ENCODE results near the gene FIGNL2.
A peak's percentile ranks its signal among the peaks of the same experiment; 100 is the strongest.

Gene FIGNL2

GRCh38 chr12:51855586-51856428 lies 7.3 kb upstream of the FIGNL2 start:
- DNase-seq (ENCODE audit: low spot score): peak; percentile 75

- DNase-seq (ENCODE audit: low spot score): no peak
Observed at GRCh38 chr12:51852404-51853137, 4.1 kb upstream of the FIGNL2 start.

- no peak for DNase-seq (ENCODE audit: low spot score)
Observed at GRCh38 chr12:51851413-51852124, 3.1 kb upstream of the FIGNL2 start.

- DNase-seq (ENCODE audit: low spot score): peak; percentile 71
Observed at GRCh38 chr12:51850965-51851299, 2.4 kb upstream of the FIGNL2 start.

GRCh38 chr12:51850081-51850964 lies 1.8 kb upstream of the FIGNL2 start:
- DNase-seq (ENCODE audit: low spot score): peak; percentile 79

GRCh38 chr12:51848841-51849735 lies 570 bp upstream of the FIGNL2 start:
- DNase-seq (ENCODE audit: low spot score): peak; percentile 39

GRCh38 chr12:51847643-51848325 lies 734 bp downstream of the FIGNL2 start:
- DNase-seq (ENCODE audit: low spot score): peak; percentile 35

- no peak for DNase-seq (ENCODE audit: low spot score)
Observed at GRCh38 chr12:51846911-51847642, 1.4 kb downstream of the FIGNL2 start.

- DNase-seq (ENCODE audit: low spot score): no peak
Observed at GRCh38 chr12:51846271-51846691, 2.2 kb downstream of the FIGNL2 start.

- no peak for DNase-seq (ENCODE audit: low spot score)
Observed at GRCh38 chr12:51845482-51845881, 3.0 kb downstream of the FIGNL2 start.

- no peak for DNase-seq (ENCODE audit: low spot score)
Observed at GRCh38 chr12:51844854-51845253, 3.7 kb downstream of the FIGNL2 start.

GRCh38 chr12:51841727-51842126 lies 6.8 kb downstream of the FIGNL2 start:
- DNase-seq (ENCODE audit: low spot score): no peak

GRCh38 chr12:51840966-51841365 lies 7.6 kb downstream of the FIGNL2 start:
- DNase-seq (ENCODE audit: low spot score): no peak

- DNase-seq (ENCODE audit: low spot score): no peak
Observed at GRCh38 chr12:51839310-51839947, 9.1 kb downstream of the FIGNL2 start.

GRCh38 chr12:51838762-51839161 lies 9.8 kb downstream of the FIGNL2 start:
- DNase-seq (ENCODE audit: low spot score): no peak

- no peak for DNase-seq (ENCODE audit: low spot score)
Observed at GRCh38 chr12:51838036-51838435, 10.5 kb downstream of the FIGNL2 start.

GRCh38 chr12:51837286-51837685 lies 11.2 kb downstream of the FIGNL2 start:
- DNase-seq (ENCODE audit: low spot score): no peak

GRCh38 chr12:51836827-51837173 lies 11.7 kb downstream of the FIGNL2 start:
- no peak for DNase-seq (ENCODE audit: low spot score)
